GM19452 (cell line): ENCODE results near the gene DNAJB8.

Source experiments
- ATAC-seq: cut with Tn5 transposase; IDR thresholded peaks from one replicate; pipeline ENCODE4 v1.9.1; 2021; ENCODE audit not compliant: unreplicated experiment

DNAJB8 gene

DNA sequence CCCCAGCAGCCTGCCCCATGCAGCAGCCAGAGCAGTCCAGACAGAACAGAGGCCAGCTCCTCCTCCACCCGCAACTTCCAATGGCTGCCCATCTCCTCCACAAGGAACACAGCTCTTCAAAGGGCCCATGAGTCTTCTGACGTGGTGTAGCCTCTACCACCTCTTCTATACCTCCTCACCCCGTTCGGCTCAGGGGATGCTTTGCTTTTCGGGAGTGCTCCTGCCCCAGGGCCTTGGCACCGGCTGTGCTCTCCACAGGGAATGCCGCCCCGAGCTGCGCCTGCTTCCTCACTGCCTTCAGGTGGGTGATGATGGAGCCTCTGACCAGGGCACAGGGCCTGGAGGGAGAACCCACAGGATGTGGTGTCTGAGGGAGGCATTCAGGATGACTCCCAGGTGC lies 14.6 kb downstream of the DNAJB8 start:
- no peak for ATAC-seq

DNA sequence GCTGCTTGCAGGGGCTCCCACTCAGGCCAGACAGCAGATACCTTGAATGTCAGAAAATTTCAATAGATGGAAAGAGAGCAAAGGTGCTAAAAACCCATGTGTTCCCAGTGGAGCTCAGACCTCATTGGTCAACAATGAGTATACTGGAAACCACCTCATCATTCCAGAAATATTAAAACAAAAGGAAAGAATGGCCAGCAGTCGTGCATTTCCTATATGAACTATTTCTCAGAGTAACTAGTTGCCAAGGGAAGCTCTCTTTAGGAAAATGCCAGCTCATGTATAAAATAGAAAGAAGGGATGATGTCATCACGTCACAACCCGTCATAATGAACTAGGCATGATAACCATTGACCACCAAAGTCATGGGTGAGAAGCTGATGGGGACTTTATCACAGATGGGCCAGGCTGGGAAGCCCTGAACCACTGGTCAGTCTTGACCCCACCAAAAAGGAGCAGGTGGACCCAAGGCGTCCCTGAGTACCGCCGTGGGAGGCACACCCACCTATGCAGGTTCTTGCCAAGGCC lies 17.5 kb downstream of the DNAJB8 start:
- no peak for ATAC-seq

DNA sequence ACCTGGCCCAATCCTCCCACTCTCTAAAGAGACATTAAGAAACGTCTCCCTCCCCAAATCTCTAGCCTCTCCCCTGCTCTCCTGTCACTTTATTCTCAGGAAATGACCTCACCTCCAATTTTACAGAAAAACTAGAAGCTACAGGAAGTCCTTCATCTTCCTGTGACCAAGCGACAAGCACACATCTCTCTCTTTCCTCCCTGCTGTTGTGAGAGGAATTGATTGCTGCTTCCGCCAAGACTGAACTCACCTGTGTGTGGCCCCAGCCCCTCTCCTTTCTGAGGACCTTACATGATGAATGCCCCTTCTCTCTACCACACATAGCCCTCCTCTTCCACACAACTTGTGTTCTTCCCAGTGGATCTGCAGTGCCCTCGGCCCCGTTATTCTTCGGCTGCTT lies 18.2 kb downstream of the DNAJB8 start:
- ATAC-seq = no peak

DNA sequence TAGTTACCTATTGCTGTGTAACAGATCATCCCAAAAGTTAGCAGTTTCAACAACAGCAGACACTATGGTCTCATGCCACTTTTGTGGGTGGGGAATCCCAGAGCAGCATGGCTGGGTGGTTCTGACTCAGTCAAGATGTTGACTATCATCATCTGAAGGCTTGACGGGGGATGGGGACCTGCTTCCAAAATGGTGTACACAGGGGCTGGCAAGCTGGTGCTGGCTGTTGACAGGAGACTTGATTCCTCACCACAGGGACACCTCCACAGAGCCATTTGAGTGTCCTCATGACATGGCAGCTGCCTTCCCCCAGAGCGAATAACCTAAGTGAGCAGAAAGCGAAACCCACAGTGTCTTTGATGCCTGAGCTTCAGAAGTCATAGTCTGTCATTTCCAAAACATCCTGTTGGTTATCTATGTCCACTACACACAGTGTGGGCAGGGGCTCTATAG lies 19.1 kb downstream of the DNAJB8 start:
- ATAC-seq = no peak

DNA sequence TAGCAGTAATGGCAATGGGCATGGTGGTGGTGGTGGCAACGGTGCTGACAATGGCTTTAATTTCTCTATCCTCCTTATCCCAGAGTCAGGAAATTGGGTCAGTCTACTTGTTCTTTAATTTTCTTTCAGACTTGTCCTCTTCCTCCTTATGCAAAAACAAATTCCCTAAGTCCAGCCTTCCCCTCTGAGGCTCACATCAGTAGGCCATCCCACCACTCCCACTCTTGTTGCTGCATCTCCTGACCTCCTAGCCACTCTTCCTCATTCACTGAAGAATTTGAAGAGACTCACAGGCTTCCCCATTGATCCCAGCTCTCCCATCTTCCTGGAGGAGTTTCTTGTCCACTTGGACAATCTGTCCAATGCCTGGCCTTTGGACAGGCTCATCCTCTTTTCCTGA lies 19.9 kb downstream of the DNAJB8 start:
- ATAC-seq = no peak

DNA sequence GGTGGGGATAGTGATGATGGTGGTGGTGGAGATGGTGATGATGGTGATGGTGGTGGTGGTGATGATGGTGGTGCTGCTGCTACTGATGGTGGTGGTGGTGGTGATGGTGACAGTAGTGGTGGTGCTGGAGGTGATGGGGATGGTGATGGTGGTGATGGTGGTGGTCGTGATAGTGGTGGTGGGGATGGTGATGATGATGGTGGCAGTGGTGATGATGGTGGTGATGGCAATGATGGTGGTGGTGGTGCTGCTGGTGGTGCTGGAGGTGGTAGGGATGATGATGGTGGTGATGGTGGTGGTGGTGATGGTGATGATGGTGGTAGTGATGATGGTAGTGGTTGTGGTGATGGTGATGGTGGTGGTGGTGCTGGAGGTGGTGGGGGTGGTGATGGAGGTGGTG lies 21.3 kb downstream of the DNAJB8 start:
- ATAC-seq = no peak

DNA sequence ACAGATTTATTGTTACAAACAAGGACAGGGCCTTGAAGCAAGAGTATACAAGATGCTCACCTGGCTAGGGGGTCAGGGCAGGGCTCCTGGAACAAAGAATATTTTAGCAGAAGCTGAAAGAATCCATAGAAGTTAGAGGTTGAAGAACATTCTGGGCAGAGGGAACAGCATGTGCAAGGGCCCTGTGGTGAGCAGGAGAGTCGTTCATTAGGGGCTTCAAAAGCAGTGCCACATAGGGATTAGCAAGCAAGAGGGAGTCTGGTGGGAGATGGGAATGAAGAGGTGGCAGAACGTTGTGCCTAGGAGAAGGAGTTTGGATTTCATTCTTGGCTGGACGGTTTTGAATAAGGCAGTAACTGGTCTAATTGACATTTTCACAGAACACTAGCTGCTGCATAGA lies 22.9 kb downstream of the DNAJB8 start:
- ATAC-seq = no peak

DNA sequence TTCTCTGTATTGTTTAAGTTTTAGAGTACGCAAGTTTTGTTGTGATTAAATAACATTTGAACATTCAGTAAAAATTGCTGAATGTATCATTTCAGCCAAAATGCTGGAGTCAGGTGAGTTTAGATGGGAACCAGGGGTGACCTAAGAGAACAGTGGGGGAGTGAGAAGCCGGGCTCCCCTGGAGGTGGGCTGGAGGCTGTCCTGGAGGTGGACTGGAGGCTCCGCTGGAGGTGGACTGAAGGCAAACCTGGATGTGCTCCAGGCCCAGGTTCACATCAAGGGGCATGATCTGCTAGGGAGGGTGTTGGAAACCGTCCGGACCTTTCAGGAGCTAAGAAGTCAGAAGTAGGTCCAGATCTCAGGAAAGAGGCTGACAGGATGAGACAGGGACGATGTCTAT lies 23.7 kb downstream of the DNAJB8 start:
- ATAC-seq = no peak

DNA sequence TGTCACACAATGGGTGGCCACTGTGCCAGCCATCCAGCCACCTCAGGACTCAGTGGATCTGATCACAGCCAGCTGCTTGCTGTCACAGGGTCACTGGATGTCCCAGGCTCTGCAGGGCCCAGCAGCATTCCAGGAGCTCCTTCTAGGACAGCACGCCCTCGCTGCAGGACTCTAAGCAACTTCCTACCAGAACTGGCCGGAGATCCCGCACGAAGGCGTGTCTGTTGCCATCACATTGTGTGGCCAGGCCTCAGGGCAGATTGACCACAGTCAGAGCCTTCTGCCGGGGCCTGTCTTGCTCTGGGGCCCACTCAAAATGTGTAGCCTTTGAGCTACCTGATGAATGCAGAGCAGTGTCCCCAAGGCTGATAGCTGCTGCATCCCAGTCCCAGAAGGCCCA lies 24.6 kb downstream of the DNAJB8 start:
- no peak for ATAC-seq

DNA sequence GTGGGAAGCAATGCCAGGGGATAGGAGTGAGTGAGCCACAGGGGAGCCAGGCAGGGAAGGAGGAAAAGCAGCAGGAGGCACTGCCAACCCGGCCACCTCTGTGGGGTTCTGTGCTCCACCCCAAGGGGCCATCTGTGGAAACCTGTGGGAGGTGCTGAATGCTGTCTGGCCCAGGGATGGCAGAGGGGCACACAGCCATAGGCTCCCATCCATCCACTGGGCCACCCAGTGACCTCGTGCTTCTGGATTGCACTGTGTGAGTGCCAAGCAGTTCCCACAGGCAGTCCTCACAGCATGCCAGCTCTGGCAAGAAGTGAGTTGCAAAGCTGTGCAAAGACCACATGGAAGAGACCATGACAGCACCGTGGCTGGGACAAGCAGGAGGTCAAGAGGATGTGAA lies 27.5 kb downstream of the DNAJB8 start:
- no peak for ATAC-seq

DNA sequence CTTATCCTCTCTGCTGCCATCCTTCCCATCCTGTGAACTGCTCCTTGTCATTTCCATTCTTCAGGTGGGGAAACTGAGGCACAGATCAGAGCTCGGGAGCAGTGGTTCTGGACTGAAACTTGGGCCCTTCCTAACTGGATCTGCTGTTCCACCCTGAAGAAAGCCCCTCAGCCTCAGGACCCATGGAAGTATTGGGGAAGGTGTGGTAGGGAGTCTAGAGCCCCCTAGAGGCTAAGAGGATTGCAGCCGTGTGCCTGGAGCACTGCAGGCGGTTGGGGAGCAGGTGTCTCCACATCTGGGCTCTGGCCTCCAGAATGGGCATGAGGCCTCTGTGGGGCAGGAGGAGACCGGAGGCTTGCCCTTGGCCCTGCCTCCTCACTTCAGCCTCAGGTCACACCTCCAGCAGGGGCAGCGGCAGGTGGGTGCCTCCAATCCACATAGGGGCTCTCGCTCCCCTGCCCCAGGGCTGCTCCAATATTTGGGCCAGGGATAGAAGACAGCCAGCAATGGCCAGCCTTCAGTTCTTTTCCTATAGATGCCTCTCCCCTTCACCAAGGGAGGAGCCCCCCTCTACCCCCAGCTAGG lies 28.1 kb downstream of the DNAJB8 start:
- no peak for ATAC-seq

DNA sequence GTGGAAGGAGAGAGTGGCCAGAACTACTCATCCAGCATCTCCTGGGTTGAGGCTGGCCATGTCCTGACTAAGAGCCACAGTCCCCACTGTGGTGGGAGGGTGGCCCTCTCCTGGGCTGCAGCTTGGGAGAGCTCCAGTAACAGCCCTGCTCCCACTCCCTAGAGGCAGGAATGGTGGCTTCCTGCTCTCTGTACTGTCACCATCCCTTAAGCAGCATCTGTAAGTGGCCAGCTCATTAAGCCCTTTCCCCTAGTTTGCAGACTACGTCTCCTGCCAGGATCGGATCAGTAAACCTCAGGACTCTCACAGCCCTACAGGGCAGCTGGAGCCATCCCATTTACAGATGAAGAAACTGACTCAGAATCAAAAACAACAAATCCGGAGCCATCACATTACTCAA lies 30.5 kb downstream of the DNAJB8 start:
- ATAC-seq = no peak

DNA sequence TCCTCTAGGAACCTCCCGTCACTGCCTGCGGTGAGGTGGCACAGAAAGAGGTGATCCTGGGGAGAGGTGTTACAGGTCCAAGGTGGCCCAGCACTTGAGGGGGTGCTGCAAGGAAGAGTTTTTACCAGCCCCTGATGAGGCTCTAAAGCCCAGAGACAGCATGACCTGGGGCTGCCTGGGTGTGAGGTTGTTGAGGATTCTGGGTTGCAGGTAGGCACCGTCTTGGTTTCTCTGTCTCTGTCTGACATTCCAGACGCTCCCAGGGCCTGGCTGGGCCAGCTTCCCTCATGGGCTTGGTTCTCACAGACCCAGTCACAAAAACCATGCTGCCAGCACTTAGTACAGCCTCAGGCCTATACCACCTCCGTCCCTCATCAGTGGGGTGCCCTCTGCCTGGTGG lies 31.1 kb downstream of the DNAJB8 start:
- ATAC-seq = no peak

DNA sequence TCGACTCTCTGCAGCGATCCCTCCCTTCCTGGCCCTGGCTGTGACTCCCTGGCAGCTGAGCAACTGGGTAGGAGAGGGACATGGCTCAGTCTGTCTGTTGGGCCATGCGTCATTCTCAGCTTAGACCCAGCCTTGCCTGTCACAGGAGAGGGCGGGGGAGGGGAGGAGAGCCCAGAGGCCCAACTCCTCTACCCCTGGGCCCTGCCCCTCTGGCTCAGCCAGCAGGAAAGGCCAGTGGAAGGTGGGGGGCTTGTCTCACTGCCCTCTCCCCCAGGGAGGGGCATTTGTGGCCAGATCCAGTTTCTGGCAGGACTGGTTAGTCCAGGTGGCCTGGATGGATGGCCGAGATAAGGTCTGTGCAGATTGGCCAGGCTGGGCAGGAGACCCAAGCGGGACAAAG lies 31.6 kb downstream of the DNAJB8 start:
- ATAC-seq = no peak

DNA sequence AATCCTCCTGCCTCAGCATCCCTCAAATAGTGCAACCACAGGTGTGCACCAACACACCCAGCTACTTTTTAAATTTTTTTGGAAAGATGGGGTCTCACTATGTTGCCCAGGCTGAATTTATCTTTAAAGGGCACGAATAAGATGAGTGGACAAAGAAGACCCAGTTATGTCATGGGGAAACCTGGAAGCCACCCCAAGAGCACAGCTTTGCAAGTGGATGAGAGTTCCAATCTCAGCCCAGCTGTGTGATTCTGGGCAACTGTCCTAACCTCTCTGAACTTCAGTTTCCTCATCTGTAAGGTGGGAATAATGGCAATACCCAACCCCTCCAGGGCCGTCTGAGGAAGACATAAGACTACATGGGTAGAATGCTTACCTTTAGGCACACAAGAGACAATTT lies 32.2 kb downstream of the DNAJB8 start:
- no peak for ATAC-seq

DNA sequence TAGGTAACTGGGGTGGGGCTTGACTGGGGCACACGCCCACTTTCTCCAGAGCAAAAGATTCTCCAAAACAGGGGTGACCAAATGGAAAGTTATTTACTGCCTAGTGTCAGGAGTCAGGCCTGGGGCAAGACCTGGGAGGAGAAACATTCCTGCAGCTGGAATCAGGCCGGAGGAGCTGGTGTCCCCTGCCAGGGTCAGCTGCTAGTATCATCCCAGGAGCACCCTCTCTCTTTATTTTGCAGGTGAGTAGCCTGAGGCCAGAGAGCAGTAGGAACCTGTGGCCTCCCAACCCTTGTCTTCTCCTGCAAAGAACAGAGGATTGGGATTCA lies 32.9 kb downstream of the DNAJB8 start:
- ATAC-seq = no peak

DNA sequence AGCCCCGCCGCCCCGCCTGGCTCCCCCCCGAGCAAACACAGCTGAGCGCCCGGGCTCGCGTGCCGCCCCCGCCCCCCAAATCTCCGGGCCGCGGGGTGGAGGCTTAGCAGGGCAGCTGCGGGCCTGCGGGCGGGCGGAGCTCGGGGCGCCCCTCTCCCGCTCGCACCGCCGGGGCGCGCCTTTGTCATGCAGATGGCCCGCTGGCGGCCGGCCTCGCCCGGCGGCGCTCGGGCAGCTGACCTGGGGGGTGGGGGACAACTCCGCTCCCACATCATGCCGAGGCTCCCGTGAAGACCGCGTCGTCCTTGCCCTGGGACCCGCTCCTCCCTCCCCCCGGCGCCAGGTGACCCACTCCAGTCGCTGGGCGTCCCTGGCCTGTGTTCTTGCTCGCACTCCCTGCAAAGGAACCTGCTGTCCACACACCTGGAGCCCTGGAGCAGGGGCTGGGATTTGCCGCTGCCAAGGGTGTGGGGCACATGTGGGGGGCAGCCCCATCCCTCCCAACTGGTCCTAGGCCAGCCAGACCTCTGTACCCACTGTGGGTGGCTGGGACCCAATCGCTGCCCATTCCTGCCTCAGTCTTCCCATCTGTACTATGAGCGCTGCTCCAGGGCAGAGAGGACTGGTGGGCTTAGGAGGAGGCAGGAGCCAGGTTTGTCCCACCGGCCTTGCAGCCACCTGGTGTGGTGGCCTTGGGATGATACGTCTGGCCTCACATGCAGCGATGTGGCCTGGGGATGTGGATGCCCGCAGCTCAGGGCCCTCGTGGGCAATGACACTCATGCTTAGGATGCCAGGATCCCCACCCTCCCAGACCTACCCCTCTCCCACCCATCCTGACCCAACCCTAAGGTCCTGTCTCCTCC lies 33.5 kb downstream of the DNAJB8 start:
- ATAC-seq = no peak

DNA sequence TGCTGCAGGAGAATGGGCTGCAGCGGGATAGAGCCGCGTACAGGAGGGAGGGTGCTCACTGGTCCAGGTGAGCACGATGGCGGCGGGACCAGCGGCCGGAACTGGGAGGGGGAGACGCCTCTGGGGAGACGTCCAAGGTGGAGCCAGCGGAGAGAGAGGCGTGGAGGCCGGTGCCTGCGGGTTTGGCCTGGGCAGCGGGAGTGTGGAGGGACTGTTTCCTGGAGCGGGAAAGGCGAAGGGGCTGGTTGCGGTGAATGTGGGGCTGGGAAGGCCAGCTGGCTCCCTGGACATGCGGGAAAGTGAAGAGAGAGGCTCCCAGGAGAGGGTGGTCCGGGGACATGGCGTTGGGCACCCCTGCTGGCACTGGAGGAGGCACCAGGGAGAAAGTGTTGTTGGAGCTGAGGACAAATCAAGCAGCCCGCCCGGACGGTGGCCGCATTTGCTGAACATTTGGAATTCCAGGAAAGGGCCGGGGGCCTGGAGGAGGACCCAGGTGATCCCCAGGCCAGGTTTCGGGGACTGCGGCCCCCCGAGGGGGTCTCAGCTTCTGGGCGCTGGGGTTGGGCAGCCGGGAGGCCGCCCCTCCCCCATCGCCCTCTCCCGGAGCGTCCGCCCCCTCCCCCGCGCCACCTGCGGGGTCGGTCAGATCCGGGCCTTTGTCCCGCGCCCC lies 34.3 kb downstream of the DNAJB8 start:
- ATAC-seq = no peak

DNA sequence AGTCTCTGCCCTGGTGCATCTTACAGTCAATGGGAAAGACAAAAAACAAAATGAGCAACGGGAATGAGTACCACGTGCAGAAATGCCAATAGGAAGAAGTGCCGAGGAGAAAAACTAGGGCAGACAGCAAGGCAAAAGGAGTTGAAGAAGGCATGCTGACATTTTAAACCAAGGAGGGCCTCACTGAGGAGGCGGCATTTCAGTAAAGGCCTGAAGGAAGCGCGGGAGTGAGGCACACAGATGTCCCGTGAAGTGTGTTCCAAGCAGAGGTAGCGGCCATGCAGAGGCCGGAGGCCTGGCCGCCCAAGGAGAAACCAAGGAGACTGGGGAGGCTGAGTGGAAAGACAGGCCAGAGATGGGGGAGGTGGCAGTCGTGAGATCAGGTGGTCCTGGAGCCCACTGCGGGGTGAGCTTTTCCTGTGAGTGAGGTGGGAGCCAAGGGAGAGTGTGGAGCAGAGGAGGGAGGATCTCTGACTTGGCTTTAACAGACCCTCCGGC lies 34.8 kb downstream of the DNAJB8 start:
- no peak for ATAC-seq

DNA sequence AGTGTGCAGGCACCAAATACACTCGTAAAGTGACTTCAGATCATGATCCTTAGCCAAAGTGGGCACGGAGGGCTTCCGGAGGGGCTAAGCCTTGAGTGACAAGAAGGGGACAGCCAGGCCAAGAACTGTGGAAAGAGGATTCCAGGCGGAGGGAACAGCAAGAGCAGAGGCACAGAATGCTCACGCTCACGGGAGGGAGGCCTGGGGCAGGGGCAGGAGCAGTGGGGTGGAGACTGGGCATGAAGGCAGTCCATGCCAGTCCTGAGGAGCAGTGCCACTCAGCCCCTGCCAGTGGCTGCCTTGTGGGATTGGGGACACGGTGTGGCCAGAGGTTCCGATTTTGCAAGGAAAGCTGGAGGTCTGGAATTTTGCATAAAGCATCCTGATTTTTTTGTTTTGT lies 36.0 kb downstream of the DNAJB8 start:
- no peak for ATAC-seq

DNA sequence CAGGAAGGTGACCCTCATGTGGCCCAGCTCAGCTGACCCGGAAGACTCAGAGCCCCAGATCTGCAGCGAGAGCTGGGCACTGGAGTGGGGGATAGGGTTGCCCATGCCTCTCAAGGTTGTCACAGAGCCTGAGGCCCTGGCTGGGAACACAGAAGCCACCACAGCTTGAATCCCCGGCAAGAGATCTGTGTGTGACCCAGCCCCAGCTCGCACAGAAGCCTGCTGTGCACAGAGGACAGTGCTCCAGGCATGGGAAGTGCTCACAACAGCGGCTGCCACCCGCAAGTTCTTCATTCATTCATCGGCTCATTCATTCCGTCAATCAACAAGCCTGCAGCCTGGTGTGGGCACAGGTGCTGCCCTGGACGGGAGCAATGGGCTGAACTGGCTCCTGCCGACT lies 36.4 kb downstream of the DNAJB8 start:
- no peak for ATAC-seq

DNA sequence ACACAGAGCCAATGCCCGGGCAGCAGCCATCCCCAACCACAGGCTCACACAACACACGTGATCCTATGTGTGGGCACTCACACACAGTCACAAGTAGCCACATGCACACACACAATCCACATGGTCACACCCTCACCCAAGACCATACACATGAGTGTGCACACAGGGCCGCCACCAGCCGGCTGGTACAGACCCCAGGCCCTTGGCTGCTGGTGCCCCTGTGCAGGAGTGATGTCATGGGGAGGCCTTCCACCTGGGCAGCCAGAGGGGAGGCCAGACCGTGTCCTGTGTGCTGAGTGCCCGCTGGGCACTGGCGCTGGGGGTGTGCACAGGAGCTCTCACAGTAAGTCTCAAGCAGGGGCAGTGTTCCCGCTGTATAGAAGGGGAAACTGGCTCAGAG lies 36.9 kb downstream of the DNAJB8 start:
- ATAC-seq = no peak
